Mesodermal cell (in vitro differentiated cells): ENCODE measurements around the gene INO80E.
"Not testable (repeated sequence)": the region's sequence is repeated elsewhere in the genome, so short reads cannot be mapped to it uniquely, and the experiment has no call there.

Experiments
- H3K27ac ChIP-seq: 2 replicates; pipeline ENCODE4 v1.7.0; 2013; ENCODE audit warnings: mild to moderate bottlenecking, low read depth, low read length, moderate library complexity; ENCODE audit not compliant: severe bottlenecking
- H3K36me3 ChIP-seq: 2 replicates; pipeline ENCODE4 v1.7.1; 2013; ENCODE audit warnings: mild to moderate bottlenecking, low read length, moderate library complexity; ENCODE audit not compliant: control insufficient read depth, insufficient read depth
- H3K4me1 ChIP-seq: one replicate; pipeline ENCODE4 v1.7.1; 2013; ENCODE audit warnings: mild to moderate bottlenecking, low read length; ENCODE audit not compliant: insufficient read depth, control insufficient read depth, poor library complexity, severe bottlenecking
- H3K4me3 ChIP-seq: 2 replicates; pipeline ENCODE4 v1.7.0; 2013; ENCODE audit warnings: low read length, control low read depth, mild to moderate bottlenecking; ENCODE audit not compliant: insufficient read depth, poor library complexity, severe bottlenecking; ENCODE audit errors: extremely low read depth
- H3K9me3 ChIP-seq: 2 replicates; pipeline ENCODE4 v1.7.1; 2013; ENCODE audit warnings: mild to moderate bottlenecking, low read length, moderate library complexity; ENCODE audit not compliant: control insufficient read depth
- WGBS, 2 experiments: methylation state at CpG; one replicate each; pipeline ENCODE4 v1.1.5; 2013; ENCODE audit warnings: missing lambda C conversion rate in 2 of 2; ENCODE audit not compliant: insufficient coverage in 2 of 2; 5-methylcytosine and 5-hydroxymethylcytosine counted together

INO80E gene

DNA sequence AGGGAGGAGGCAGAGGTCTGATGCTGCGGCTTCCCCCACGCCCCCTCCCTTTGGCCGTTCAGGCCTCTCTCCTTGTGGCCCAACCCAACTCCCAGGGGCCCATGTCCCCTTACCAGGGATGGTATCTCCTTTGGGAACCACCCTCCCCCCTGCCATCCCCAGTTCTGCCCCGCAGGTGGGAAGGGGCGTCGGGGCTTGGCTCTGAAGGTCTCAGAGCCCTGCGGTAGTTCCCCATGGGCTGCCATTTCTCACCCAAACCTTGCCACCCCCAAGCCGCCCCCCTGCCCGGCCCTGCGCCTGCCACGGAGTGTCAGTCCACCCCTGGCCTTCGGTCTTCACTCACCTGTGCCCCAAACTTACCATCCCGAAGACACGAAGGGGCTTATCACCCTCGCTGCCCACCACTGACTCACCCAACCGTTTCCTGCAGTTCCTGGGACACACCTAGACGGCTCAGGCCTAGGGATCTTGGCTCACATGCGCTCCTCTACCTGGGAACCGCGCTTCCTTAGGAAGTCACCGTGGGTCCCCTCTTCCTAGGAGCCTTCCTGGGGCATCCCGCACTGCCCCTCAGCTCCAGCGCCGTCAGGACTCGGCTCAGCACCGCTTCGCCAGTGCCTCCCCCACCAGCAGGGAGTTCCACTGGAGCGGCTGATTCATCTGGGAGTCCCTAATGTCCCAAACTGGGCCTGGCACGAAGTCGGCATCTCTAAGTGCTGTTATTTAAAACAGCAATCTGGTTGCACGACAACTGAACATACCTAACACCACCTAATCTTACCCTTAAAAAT is 15.9 kb downstream of the INO80E start:
- no peak overlapping the region for H3K27ac ChIP-seq
- 18 to 25% methylated on average over 26 to 29 of the region's 31 CpGs for WGBS, 2 experiments
- no peaks in the 10 kb centered on the region for H3K4me1 ChIP-seq
- no peaks in the 10 kb centered on the region for H3K9me3 ChIP-seq
- H3K4me3 ChIP-seq: peak overlapping the region; percentile 44
- no peaks in the 10 kb centered on the region for H3K36me3 ChIP-seq

DNA sequence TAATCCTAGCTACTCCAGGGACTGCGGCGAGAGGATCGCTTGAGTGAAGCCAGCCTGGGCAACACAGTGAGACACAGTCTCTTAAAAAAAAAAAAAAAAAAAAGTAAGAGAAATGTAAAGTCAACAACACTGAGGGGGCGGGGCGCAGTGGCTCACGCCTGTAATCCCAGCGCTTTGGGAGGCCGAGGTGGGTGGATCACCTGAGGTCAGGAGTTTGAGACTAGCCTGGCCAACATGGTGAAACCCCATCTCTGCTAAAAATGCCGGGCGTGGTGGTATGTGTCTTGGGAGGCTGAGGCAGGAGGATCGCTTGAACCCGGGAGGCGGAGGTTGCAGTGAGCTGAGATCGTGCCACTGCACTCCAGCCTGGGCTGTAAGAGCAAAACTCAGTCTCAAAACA is 16.6 kb downstream of the INO80E start:
- not testable (repeated sequence) for H3K27ac ChIP-seq, H3K4me3 ChIP-seq, H3K9me3 ChIP-seq, H3K4me1 ChIP-seq, H3K36me3 ChIP-seq
- 72 to 94% methylated on average over 8 to 11 of the region's 14 CpGs for WGBS, 2 experiments

DNA sequence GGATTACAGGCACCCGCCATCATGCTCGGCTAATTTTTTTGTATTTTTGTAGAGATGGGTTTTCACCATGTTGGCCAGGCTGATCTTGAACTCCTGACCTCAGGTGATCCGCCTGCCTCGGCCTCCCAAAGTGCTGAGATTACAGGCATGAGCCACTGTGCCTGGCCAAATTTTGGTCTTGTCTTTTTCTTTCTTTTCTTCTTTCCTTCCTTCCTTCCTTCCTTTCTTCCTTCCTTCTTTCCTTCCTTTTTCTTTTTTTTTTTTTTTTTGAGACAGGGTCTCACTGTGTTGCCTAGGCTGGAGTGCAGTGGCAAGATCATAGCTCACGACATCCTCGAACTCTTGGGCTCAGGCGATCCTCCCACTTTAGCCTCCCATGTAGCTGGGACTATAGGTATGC is 19.4 kb downstream of the INO80E start:
- WGBS, 2 experiments: 91 to 98% methylated on average over 7 of the region's 7 CpGs
- not testable (repeated sequence) for H3K4me3 ChIP-seq, H3K36me3 ChIP-seq, H3K27ac ChIP-seq, H3K9me3 ChIP-seq, H3K4me1 ChIP-seq

DNA sequence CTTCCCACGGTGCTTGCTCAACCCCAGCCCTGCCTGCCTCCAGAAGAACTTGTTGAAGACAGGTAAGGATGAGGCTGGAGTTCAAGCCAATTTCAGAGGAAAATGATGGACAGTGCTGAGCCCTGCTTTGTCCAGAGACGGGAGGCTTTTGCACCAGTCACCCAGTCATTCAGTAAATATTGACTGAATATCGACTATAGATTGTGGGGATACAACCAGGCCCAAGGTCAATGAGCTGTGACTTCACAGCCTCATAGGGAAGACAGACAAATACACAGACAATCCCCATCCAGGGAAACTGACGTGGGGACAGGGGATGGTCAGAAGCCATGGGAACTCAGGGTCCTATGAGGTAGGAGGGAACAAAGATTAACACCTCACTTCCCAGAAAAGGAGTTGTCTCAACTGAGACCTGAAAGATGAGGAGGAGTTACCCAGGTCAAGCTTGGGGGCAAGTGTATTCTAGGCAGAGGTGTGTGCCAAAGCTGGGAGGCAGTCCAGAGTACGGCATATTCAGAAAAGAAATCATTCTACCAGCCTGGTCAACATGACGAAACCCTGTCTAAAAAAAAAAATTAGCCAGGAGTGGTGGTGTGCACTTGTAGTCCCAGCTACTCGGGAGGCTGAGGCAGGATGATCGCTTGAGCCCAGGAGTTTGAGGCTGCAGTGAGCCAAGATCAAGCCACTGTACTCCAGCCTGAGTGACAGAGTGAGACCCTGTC is 20.7 kb downstream of the INO80E start:
- Histone ChIP-seq H3K4me3 (no peak overlapping the region), H3K27ac (no peak overlapping the region), H3K9me3 (no peaks in the 10 kb centered on the region), H3K36me3 (no peaks in the 10 kb centered on the region), H3K4me1 (no peaks in the 10 kb centered on the region)
- WGBS, 2 experiments: 73 to 94% methylated on average over 5 to 7 of the region's 8 CpGs

DNA sequence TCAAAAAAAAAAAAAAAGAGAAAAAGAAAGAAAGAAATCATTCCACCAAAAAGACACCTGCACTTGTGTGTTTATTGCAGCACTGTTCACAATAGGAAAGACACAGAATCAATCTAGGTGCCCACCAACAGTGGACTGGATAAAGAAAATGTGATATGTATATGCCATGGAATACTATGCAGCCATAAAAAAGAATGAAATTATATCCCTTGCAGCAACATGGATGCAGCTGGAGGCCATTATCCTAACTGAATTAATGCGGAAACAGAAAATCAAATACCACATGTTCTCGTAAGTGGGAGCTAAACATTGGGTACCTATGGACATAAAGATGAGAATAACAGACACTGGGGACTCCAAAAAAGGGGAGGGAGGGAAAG is 21.2 kb downstream of the INO80E start:
- 100% methylated on average over 2 of the region's 2 CpGs for WGBS, 2 experiments
- no peaks in the 10 kb centered on the region for H3K9me3 ChIP-seq
- no peaks in the 10 kb centered on the region for H3K4me1 ChIP-seq
- no peaks in the 10 kb centered on the region for H3K36me3 ChIP-seq
- no peak overlapping the region for H3K27ac ChIP-seq
- H3K4me3 ChIP-seq: no peak overlapping the region

DNA sequence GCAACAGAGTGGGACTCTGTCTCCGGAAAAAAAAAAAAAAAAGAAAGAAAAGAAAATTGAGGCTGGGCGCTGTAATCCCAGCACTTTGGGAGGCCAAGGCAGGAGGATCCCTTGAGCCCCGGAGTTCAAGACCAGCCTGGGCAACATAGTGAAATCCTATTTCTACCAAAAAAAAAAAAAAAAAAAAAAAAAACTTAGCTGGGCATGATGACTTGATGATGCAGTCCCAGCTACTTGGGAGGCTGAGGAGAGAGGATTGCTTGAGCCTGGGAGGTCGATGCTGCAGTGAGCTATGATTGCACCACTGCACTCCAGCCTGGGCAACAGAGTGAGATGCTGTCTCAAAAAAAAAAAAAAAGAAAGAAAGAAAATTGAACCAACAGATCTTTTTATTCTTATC is 21.9 kb downstream of the INO80E start:
- H3K36me3 ChIP-seq, H3K4me1 ChIP-seq, H3K9me3 ChIP-seq, H3K4me3 ChIP-seq, H3K27ac ChIP-seq: not testable (repeated sequence)
- 86 to 93% methylated on average over 2 of the region's 4 CpGs for WGBS, 2 experiments

DNA sequence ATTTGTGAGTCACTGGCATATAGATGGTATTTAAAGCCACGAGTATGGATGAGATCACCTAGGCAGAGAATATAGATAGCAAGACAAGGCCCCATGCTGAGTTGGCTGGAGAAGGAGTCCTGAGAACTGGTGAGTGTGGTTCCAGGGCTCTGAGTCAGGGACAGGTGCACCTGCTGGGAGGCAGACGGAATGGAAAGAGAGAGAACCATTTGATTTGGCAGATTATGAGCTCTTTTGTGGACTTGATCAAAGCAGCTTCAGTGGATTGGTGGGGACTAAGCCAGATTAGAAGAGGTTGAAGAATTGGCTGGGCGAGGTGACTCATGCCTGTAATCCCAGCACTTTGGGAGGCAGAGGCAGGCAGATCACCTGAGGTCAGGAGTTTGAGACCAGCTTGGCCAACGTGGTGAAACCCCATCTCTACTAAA is 22.7 kb downstream of the INO80E start:
- Histone ChIP-seq H3K27ac (no peak overlapping the region), H3K9me3 (no peaks in the 10 kb centered on the region), H3K36me3 (no peaks in the 10 kb centered on the region), H3K4me3 (no peak overlapping the region), H3K4me1 (no peaks in the 10 kb centered on the region)
- 79 to 83% methylated on average over 3 of the region's 4 CpGs for WGBS, 2 experiments

DNA sequence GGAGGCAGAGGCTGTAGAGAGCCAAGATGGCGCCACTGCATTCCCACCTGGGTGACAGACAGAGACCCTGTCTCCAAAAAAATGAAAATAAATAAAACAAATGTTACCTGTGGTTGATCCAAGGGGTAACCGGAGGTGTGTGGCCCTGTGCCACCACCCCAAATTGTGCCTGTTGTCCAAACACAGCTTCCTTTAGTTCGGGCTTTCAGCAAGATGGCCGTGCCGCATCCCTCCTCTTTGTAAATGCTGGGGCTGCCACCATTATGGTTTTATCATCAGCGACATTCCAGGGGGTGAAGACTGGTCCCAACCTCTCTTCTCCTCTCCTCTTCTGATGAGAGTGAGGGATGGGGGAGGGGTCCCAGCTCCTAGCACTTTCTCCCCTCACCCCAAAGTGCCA is 26.8 kb downstream of the INO80E start, which contains the start of gene C16orf92:
Gene C16orf92, plus strand, starts transcription at position 312 of the 400 bp plus-strand sequence. CDS start 143 bp downstream, outside the sequence.
- WGBS, 2 experiments: 86 to 94% methylated on average over 3 to 5 of the region's 6 CpGs
- Histone ChIP-seq H3K4me3 (no peak within 1 kb of the TSS), H3K27ac (no peak within 1 kb of the TSS), H3K36me3 (no peaks in the 10 kb centered on the region), H3K4me1 (no peaks in the 10 kb centered on the region), H3K9me3 (no peaks in the 10 kb centered on the region)

DNA sequence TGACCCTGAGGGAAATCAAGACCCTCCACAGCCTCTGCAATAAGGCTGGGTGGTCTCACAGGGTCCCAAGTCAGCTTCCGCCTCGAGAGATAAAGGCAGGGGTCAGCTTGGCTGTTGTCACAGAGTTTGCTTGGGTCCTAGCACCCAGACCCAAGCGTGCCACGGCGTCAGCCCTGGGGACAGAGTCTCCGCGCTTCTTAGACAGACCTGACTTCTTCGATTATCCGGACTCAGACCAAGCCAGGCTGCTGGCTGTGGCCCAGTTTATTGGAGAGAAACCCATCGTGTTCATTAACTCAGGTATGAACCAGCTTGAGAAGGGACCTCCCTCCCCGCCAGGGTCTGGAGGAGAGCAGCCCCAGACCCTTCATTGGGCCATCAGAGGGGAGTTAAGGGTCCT is 27.5 kb downstream of the INO80E start:
- H3K9me3 ChIP-seq: no peaks in the 10 kb centered on the region
- H3K4me1 ChIP-seq: no peaks in the 10 kb centered on the region
- no peak overlapping the region for H3K4me3 ChIP-seq
- WGBS, 2 experiments: 91 to 92% methylated on average over 11 of the region's 11 CpGs
- H3K27ac ChIP-seq: no peak overlapping the region
- no peaks in the 10 kb centered on the region for H3K36me3 ChIP-seq

DNA sequence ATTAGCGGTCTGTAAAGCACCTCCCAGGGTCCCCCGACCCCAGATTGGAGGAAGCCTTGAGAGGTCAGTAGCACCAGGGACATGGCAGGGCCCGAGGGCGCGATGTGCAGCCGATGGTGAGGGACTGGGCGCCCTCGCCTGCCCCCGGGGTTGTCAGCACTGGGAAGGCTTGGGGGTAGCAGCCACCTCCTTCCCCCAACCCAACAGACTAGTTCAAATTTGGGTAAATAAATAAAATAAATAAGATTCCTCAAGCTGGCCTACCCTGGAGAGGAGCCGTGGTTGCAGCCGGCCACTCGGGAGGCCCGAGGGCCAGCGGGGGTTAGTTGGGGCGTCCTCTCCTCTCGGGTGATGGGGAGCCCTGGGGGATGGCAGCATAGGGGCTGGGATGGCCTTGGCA is 28.4 kb downstream of the INO80E start:
- Histone ChIP-seq H3K4me1 (no peaks in the 10 kb centered on the region), H3K27ac (no peak overlapping the region), H3K4me3 (no peak overlapping the region), H3K36me3 (no peaks in the 10 kb centered on the region), H3K9me3 (no peaks in the 10 kb centered on the region)
- WGBS, 2 experiments: 89 to 90% methylated on average over 5 to 9 of the region's 16 CpGs

DNA sequence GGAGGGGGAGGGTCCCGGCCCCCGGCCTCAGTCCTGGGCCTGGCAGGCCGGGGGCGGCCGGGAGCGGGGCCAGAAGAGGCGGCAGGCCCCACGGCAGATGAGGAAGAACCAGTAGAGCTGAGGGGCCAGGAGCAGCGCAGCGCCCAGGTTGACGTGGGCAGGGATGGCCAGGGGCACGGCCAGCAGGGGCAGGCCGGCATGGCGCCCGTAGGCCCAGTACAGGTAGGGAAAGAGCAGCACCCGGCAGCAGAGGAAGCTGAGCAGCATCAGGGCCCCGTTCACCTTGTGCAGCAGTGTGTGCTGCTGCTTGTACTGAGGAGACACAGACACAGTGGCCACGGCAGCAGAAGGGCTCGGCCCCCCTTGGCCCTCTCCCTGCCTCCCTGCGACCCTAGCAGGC is 29.1 kb downstream of the INO80E start:
- WGBS, 2 experiments: 87 to 88% methylated on average over 18 to 20 of the region's 20 CpGs
- no peaks in the 10 kb centered on the region for H3K4me1 ChIP-seq

More for the DNA sequence above, 29.1 kb downstream of the INO80E start:
- no peaks in the 10 kb centered on the region for H3K36me3 ChIP-seq
- H3K27ac ChIP-seq: no peak overlapping the region
- no peaks in the 10 kb centered on the region for H3K9me3 ChIP-seq
- H3K4me3 ChIP-seq: no peak overlapping the region
